ENCODE measurements around the gene MPL.

DNA sequence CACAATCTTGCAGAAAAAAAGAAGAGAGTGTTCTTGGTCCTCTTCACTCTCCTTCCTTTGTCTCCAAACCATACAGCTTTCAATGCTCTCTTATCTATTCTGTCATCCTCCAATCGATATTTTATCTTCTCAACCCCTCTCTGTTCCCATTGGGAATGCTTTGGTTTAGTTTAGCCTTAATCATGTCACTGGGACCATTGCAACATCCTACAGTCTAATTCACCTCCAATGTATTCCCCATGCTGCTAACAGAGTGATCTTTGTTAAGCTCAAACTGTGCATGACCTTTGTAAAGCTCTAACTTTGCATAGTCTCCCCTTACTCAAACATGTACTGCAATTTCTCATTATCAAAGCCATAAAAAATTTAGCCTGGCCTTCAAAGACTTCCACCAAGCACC, 2.9 kb downstream of the MPL start:
- TF ChIP-seq, protein P1, sequence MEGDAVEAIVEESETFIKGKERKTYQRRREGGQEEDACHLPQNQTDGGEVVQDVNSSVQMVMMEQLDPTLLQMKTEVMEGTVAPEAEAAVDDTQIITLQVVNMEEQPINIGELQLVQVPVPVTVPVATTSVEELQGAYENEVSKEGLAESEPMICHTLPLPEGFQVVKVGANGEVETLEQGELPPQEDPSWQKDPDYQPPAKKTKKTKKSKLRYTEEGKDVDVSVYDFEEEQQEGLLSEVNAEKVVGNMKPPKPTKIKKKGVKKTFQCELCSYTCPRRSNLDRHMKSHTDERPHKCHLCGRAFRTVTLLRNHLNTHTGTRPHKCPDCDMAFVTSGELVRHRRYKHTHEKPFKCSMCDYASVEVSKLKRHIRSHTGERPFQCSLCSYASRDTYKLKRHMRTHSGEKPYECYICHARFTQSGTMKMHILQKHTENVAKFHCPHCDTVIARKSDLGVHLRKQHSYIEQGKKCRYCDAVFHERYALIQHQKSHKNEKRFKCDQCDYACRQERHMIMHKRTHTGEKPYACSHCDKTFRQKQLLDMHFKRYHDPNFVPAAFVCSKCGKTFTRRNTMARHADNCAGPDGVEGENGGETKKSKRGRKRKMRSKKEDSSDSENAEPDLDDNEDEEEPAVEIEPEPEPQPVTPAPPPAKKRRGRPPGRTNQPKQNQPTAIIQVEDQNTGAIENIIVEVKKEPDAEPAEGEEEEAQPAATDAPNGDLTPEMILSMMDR (IDR thresholded peaks at IDR 0.05) = no peak
- TF ChIP-seq POLR2A (IDR thresholded peaks at IDR 0.05) (no peak), POLR2AphosphoS5 (IDR thresholded peaks at IDR 0.05) (no peak)
